GM12892 (cell line): ENCODE data around the gene AQP7.
"Not testable (repeated sequence)": the region's sequence is repeated elsewhere in the genome, so short reads cannot be mapped to it uniquely, and the experiment has no call there.

Experiments
- DNase-seq: peaks from one replicate; pipeline ENCODE4 v3.0.0; 2011; ENCODE audit not compliant: insufficient read length
- FAIRE-seq: peaks from 2 replicates; lab custom pipeline; 2011; peaks lifted over from hg19 to GRCh38; lab: Jason Lieb, UNC
- POLR2A ChIP-seq: IDR thresholded peaks from 2 replicates; pipeline ENCODE4 v1.6.1; 2011; ENCODE audit warnings: low read depth, low read length, control low read depth
- POLR2AphosphoS5 ChIP-seq: IDR thresholded peaks from 2 replicates; pipeline ENCODE4 v1.6.1; 2011; ENCODE audit warnings: low read depth, low read length, control low read depth
- TAF1 ChIP-seq: IDR thresholded peaks from 2 replicates; pipeline ENCODE4 v1.6.1; 2011; ENCODE audit warnings: low read depth, mild to moderate bottlenecking, control low read depth, low read length, borderline replicate concordance

Gene AQP7

GRCh38 chr9:33404788-33405362 is 2.5 kb upstream of the AQP7 start:
- DNase-seq = no peak
- no peak for FAIRE-seq
- TF ChIP-seq POLR2A (no peak), POLR2AphosphoS5 (no peak)

- FAIRE-seq = no peak
- no peak for DNase-seq
- TF ChIP-seq POLR2AphosphoS5 (no peak), TAF1 (no peak), POLR2A (no peak)
Measured at GRCh38 chr9:33403941-33404787, 1.8 kb upstream of the AQP7 start.

- not testable (repeated sequence) for FAIRE-seq, DNase-seq
Measured at GRCh38 chr9:33401809-33402208, 559 bp downstream of the AQP7 start.

GRCh38 chr9:33399047-33399446 is 3.3 kb downstream of the AQP7 start:
- DNase-seq, FAIRE-seq: not testable (repeated sequence)

GRCh38 chr9:33397801-33398200 is 4.6 kb downstream of the AQP7 start:
- not testable (repeated sequence) for DNase-seq, FAIRE-seq

GRCh38 chr9:33395159-33395879 is 7.0 kb downstream of the AQP7 start:
- FAIRE-seq, DNase-seq: not testable (repeated sequence)

- FAIRE-seq = not testable (repeated sequence)
Measured at GRCh38 chr9:33393986-33394385, 8.4 kb downstream of the AQP7 start.

GRCh38 chr9:33393581-33393980 is 8.8 kb downstream of the AQP7 start:
- DNase-seq (no peak), FAIRE-seq (no peak)
- TF ChIP-seq TAF1 (no peak), POLR2AphosphoS5 (no peak), POLR2A (no peak)

More at GRCh38 chr9:33393986-33394385, 8.4 kb downstream of the AQP7 start:
- DNase-seq = not testable (repeated sequence)

- not testable (repeated sequence) for FAIRE-seq, DNase-seq
Measured at GRCh38 chr9:33392591-33393021, 9.8 kb downstream of the AQP7 start.

- DNase-seq, FAIRE-seq: not testable (repeated sequence)
Measured at GRCh38 chr9:33391111-33391771, 11.1 kb downstream of the AQP7 start.

GRCh38 chr9:33388110-33388994 is 14.0 kb downstream of the AQP7 start:
- DNase-seq (no peak), FAIRE-seq (no peak)
- TF ChIP-seq POLR2AphosphoS5 (no peak), TAF1 (no peak), POLR2A (no peak)

- DNase-seq, FAIRE-seq: not testable (repeated sequence)
Measured at GRCh38 chr9:33386998-33387397, 15.4 kb downstream of the AQP7 start.

GRCh38 chr9:33386641-33386996 is 15.7 kb downstream of the AQP7 start:
- DNase-seq, FAIRE-seq: not testable (repeated sequence)

- FAIRE-seq, DNase-seq: not testable (repeated sequence)
Measured at GRCh38 chr9:33385979-33386640, 16.3 kb downstream of the AQP7 start.

GRCh38 chr9:33385536-33385935 is 16.8 kb downstream of the AQP7 start:
- FAIRE-seq, DNase-seq: not testable (repeated sequence)

GRCh38 chr9:33383396-33383795 is 19.0 kb downstream of the AQP7 start:
- not testable (repeated sequence) for FAIRE-seq, DNase-seq

- not testable (repeated sequence) for DNase-seq, FAIRE-seq
Measured at GRCh38 chr9:33382397-33382796, 20.0 kb downstream of the AQP7 start.
